ENCODE measurements around the gene ITGA1. TPM values are rescaled to one million over a fixed set of nuclear protein-coding genes. Genes with fewer than 3 reads are reported as not detected.

Gene ITGA1
- total RNA-seq, 1 donor from 2014 or later, result 42.7 TPM

GRCh38 chr5:52943285-52943684, 155.6 kb downstream of the ITGA1 start:
- intact Hi-C loops (cut with DNase I), result no loop called here
- Histone ChIP-seq H3K4me3 (no peak overlapping the region), H3K9me3 (no peaks in the 10 kb centered on the region), H3K36me3 (peaks cover 16 to 36% of the 10 kb centered on the region in 2 donors), H3K27me3 (no peaks in the 10 kb centered on the region), H3K4me1 (peaks cover 0 to 2% of the 10 kb centered on the region in 2 donors), H3K27ac (no peak overlapping the region)
- no peak for DNase-seq (ENCODE audit: low spot score in 2 of 2)
- TF ChIP-seq CTCF (IDR thresholded peaks at IDR 0.05), result no peak

- peak overlapping the region in 1 of 2 donors; percentile 2 for H3K27ac ChIP-seq
- no peak for TF ChIP-seq CTCF (IDR thresholded peaks at IDR 0.05)
- H3K36me3 ChIP-seq, result peaks cover 16 to 34% of the 10 kb centered on the region in 2 donors
- H3K9me3 ChIP-seq, result no peaks in the 10 kb centered on the region
- H3K4me3 ChIP-seq, result no peak overlapping the region
- no peaks in the 10 kb centered on the region for H3K27me3 ChIP-seq
- peaks cover 0 to 2% of the 10 kb centered on the region in 2 donors for H3K4me1 ChIP-seq
- intact Hi-C loops (cut with DNase I), result no loop called here
- no peak for DNase-seq (ENCODE audit: low spot score in 2 of 2)
Observed at GRCh38 chr5:52943808-52944207, 156.1 kb downstream of the ITGA1 start.

- Histone ChIP-seq H3K36me3 (peaks cover 20 to 36% of the 10 kb centered on the region in 2 donors), H3K27me3 (no peaks in the 10 kb centered on the region), H3K27ac (peak overlapping the region in 1 of 2 donors; percentile 12), H3K4me3 (peak overlapping the region; percentile 32 to 41), H3K9me3 (no peaks in the 10 kb centered on the region), H3K4me1 (peaks cover 0 to 2% of the 10 kb centered on the region in 2 donors)
- no peak for DNase-seq (ENCODE audit: low spot score in 2 of 2)
- TF ChIP-seq CTCF (IDR thresholded peaks at IDR 0.05), result no peak
- intact Hi-C loops (cut with DNase I), result no loop called here
Observed at GRCh38 chr5:52945040-52945439, 157.3 kb downstream of the ITGA1 start.

- no peaks in the 10 kb centered on the region for H3K27me3 ChIP-seq
- peaks cover 16 to 27% of the 10 kb centered on the region in 2 donors for H3K36me3 ChIP-seq
- H3K9me3 ChIP-seq, result no peaks in the 10 kb centered on the region
- no peak overlapping the region for H3K27ac ChIP-seq
- no peak for DNase-seq (ENCODE audit: low spot score in 2 of 2)
- TF ChIP-seq CTCF (IDR thresholded peaks at IDR 0.05), result no peak
- peaks cover 0 to 2% of the 10 kb centered on the region in 2 donors for H3K4me1 ChIP-seq
- intact Hi-C loops (cut with DNase I), result no loop called here
- H3K4me3 ChIP-seq, result no peak overlapping the region
Observed at GRCh38 chr5:52947208-52947607, 159.5 kb downstream of the ITGA1 start.

GRCh38 chr5:52947851-52948250, 160.1 kb downstream of the ITGA1 start:
- peaks cover 0 to 2% of the 10 kb centered on the region in 2 donors for H3K4me1 ChIP-seq
- H3K27me3 ChIP-seq, result no peaks in the 10 kb centered on the region
- intact Hi-C loops (cut with DNase I), result loop anchor here (1.0 kb wide), 1 partner anchor 145 kb away; no protein-coding TSS in a partner anchor
- peaks cover 16 to 34% of the 10 kb centered on the region in 2 donors for H3K36me3 ChIP-seq
- H3K4me3 ChIP-seq, result no peak overlapping the region
- no peak for TF ChIP-seq CTCF (IDR thresholded peaks at IDR 0.05)
- no peaks in the 10 kb centered on the region for H3K9me3 ChIP-seq
- H3K27ac ChIP-seq, result no peak overlapping the region
- DNase-seq (ENCODE audit: low spot score in 2 of 2), result no peak

Data from ascending aorta (tissue), 2 donors.